Large intestine (tissue), 3 donors: Measurements from ENCODE around the gene CASP8. TPM values are rescaled to one million over a fixed set of nuclear protein-coding genes. Genes with fewer than 3 reads are reported as not detected.

Experiments used
- DNase-seq, 2 donors: peaks; one replicate each; pipeline versions ENCODE4 v3.0.0 to v3.0.0-alpha.2; 2013
- H3K27ac ChIP-seq: one replicate; pipeline ENCODE4 v1.5.1; 2013; ENCODE audit warnings: low read length
- H3K27me3 ChIP-seq: 2 replicates; pipeline ENCODE4 v1.6.1; 2013; ENCODE audit warnings: low read length; ENCODE audit not compliant: control insufficient read depth, insufficient read depth
- H3K36me3 ChIP-seq: 2 replicates; pipeline ENCODE4 v1.6.1; 2013; ENCODE audit warnings: low read length; ENCODE audit not compliant: control insufficient read depth, insufficient read depth
- H3K4me1 ChIP-seq: one replicate; pipeline ENCODE4 v1.6.1; 2013; ENCODE audit warnings: low read length; ENCODE audit not compliant: control insufficient read depth, insufficient read depth
- H3K4me3 ChIP-seq: one replicate; pipeline ENCODE4 v1.5.1; 2013; ENCODE audit warnings: low read length
- H3K9me3 ChIP-seq: one replicate; pipeline ENCODE4 v1.6.1; 2013; ENCODE audit warnings: mild to moderate bottlenecking, low read depth, low read length, moderate library complexity; ENCODE audit not compliant: control insufficient read depth
- WGBS: methylation state at CpG from one replicate; pipeline ENCODE4 v1.1.5; 2013; ENCODE audit warnings: low lambda C conversion rate; ENCODE audit not compliant: insufficient coverage; 5-methylcytosine and 5-hydroxymethylcytosine counted together
- polyA plus RNA-seq: library from polyadenylated mRNA; unstranded; fragments of 120-200 nt; gene quantifications from one replicate; pipeline ENCODE4 v1.2.1, GENCODE V29; 2013

CASP8 gene
- polyA plus RNA-seq, 1 donor: 40.2 TPM

DNA sequence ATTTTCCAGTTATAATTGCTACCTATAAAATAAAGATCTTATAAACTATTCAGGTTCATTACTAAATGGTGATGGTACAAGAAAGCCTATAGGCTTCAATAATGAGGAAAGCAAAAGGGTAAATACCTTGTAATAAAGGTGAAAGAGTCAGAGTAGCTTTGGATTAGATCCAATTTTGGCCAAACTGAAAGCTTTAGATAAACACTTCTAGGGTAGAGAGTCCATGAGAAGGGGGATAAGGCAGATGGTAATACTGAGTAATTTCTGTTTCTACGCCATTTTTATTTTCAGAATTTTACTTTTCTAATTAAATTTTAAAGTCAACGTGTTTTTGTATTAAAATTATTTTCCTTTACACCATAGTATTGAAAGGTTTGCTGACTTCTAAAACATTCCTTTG is 9.4 kb downstream of the CASP8 start:
- Histone ChIP-seq H3K4me3 (no peak overlapping the region), H3K27me3 (no peaks in the 10 kb centered on the region), H3K36me3 (peaks cover 72% of the 10 kb centered on the region), H3K27ac (no peak overlapping the region), H3K9me3 (no peaks in the 10 kb centered on the region), H3K4me1 (no peaks in the 10 kb centered on the region)
- 100% methylated on average over 1 of the region's 2 CpGs for WGBS
- DNase-seq: no peak

DNA sequence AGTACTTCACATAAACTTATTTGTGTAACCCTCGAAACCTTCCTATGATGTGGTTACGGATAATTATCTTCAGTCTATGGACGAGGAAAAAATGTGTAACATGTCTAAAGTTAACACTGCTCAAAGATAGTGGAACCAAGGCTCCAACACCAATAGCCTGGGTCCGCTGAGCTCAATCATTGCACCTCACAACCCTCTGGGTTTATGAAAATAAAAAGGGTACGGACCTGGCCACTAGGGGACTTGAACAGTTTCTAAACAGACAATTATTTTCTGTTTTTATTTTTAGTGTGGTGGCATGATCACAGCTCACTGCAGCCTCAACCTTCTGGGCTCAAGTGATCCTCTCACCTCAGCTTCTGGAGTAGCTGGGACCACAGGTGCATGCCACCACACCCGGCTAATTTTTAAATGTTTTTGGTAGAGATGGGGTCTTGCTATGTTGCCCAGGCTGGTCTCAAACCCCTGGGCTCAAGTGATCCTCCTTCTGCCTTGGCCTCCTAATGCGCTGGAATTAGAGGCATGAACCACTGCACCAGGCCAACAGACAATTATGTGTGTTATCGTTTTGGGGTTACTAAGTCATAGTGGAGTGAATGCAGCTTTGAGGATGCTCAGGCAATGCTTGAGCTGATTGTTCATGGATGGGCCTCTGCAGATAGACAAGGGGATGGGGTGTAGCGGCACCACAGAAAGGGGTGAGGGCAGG is 10.1 kb downstream of the CASP8 start:
- DNase-seq: no peak
- WGBS: 100% methylated on average over 1 of the region's 9 CpGs
- H3K4me3 ChIP-seq: no peak overlapping the region
- no peak overlapping the region for H3K27ac ChIP-seq
- no peaks in the 10 kb centered on the region for H3K27me3 ChIP-seq
- H3K36me3 ChIP-seq: peaks cover 78% of the 10 kb centered on the region
- H3K9me3 ChIP-seq: no peaks in the 10 kb centered on the region
- no peaks in the 10 kb centered on the region for H3K4me1 ChIP-seq

DNA sequence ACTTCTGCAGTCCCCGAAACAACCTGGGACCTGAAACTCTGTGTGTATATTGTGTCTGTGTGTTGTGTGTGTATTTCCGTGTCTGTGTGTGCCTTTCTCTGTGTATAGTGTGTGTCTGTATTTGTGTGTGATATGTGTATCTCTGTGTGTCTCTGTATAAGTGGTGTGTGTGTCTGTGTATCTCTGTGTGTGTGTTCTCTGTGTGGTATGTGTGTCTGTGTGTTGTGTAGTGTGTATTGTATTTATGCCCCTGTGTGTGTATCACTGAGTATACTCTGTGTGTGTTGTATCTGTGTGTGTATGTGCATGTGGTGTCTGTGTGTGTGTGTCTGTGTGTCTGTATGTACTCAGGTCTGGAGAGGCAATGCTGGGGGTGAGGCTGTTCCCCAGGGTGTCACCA is 11.6 kb downstream of the CASP8 start:
- WGBS: no CpG with 5 or more reads among the region's 2 CpGs
- Histone ChIP-seq H3K9me3 (no peaks in the 10 kb centered on the region), H3K27ac (no peak overlapping the region), H3K4me1 (no peaks in the 10 kb centered on the region), H3K4me3 (no peak overlapping the region), H3K36me3 (peaks cover 83% of the 10 kb centered on the region), H3K27me3 (no peaks in the 10 kb centered on the region)
- DNase-seq: no peak

DNA sequence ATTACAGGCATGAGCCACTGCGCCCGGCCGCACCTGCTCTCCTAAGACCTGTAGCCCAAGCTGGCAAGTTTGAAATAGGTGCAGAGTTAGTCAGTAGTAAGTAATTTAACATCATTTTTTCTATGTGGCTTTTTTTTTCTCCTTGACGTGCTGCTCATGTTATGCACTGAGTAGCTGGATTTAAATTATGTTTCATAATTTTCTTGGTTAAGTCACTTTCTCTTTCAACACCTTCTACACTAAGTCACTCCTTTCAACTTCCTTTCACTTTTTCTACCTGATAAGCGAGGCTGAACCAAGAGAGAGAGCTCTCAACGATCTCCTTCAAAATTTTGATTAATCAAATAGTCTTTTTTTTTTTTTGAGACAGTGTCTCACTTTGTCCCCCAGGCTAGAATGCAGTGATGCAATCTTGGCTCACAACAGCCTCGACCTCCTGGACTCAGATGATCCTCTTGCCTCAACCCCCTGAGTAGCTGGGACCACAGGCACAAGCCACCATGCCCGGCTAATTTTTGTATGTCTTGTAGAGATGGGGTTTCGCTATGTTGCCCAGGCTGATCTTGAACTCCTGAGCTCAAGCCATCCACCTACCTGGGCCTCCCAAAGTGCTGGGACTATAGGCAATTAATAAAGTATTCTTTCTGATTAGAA is 13.1 kb downstream of the CASP8 start:
- DNase-seq: no peak
- peaks cover 76% of the 10 kb centered on the region for H3K36me3 ChIP-seq
- 90% methylated on average over 3 of the region's 9 CpGs for WGBS

DNA sequence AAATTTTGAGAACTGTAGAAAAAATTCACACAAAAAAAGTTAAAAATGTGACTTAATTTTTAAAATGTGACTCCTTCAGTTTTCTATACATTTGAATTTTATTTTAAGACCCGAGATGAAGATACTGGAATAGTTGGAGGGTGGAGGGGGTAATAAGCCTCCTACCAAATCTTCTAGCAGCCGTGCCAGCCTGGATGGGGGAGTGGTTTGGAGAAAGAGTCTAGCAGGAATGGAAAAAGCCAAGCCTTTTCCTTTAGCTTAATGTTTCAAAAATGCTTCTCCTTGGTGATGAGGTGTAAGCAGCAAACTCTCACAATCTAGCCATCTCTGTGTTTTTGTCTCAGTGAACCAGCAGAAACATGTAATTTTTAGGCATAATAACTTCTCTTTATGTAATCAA is 14.7 kb downstream of the CASP8 start:
- H3K9me3 ChIP-seq: no peaks in the 10 kb centered on the region
- DNase-seq: no peak
- H3K4me3 ChIP-seq: no peak overlapping the region
- no peaks in the 10 kb centered on the region for H3K27me3 ChIP-seq
- WGBS: no CpG with 5 or more reads among the region's 2 CpGs
- no peaks in the 10 kb centered on the region for H3K4me1 ChIP-seq
- H3K36me3 ChIP-seq: peaks cover 76% of the 10 kb centered on the region
- no peak overlapping the region for H3K27ac ChIP-seq

More for the DNA sequence above, 13.1 kb downstream of the CASP8 start:
- Histone ChIP-seq H3K4me3 (no peak overlapping the region), H3K27me3 (no peaks in the 10 kb centered on the region), H3K9me3 (no peaks in the 10 kb centered on the region), H3K27ac (no peak overlapping the region), H3K4me1 (no peaks in the 10 kb centered on the region)

DNA sequence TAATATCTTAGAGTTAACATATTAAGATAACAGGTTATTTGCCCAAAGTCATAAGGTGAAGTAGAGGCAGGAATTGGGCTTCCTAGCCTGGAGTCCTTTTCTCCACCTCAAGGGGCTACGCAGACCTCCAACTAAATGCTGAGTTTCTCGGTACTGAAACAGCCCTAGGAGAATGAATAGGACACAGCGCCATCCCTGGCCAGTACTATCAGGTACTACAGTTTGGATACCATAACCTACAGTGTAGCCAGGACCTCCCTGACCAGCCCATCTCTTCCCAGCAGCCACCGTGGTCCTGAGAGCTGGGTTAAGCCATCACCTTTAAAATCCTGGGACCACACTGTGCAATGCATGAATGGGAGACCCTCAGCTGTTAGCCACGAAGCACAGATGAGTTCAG is 15.7 kb downstream of the CASP8 start:
- Histone ChIP-seq H3K27me3 (no peaks in the 10 kb centered on the region), H3K4me1 (no peaks in the 10 kb centered on the region), H3K4me3 (no peak overlapping the region), H3K36me3 (peaks cover 68% of the 10 kb centered on the region), H3K9me3 (no peaks in the 10 kb centered on the region), H3K27ac (no peak overlapping the region)
- no peak for DNase-seq
- no CpG with 5 or more reads among the region's 5 CpGs for WGBS

DNA sequence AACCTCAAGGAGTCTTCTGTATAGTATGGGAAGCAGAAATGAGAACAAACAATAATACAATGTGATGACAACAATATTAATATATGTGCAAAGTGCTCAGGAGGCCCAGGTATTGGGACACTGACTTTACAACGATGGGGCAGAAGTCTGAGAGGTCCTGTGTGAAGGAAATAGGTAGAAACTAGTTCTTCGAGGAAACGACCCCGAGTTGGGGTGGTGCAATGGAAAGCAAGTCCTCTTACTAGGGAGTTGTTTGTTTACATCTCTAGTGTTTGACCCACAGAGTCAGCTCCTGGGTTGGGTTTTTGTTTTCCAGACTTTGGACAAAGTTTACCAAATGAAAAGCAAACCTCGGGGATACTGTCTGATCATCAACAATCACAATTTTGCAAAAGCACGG is 16.2 kb downstream of the CASP8 start:
- no CpG with 5 or more reads among the region's 6 CpGs for WGBS
- H3K27me3 ChIP-seq: no peaks in the 10 kb centered on the region
- H3K4me3 ChIP-seq: no peak overlapping the region
- no peak overlapping the region for H3K27ac ChIP-seq
- no peaks in the 10 kb centered on the region for H3K9me3 ChIP-seq
- no peak for DNase-seq
- H3K4me1 ChIP-seq: no peaks in the 10 kb centered on the region
- H3K36me3 ChIP-seq: peaks cover 65% of the 10 kb centered on the region

DNA sequence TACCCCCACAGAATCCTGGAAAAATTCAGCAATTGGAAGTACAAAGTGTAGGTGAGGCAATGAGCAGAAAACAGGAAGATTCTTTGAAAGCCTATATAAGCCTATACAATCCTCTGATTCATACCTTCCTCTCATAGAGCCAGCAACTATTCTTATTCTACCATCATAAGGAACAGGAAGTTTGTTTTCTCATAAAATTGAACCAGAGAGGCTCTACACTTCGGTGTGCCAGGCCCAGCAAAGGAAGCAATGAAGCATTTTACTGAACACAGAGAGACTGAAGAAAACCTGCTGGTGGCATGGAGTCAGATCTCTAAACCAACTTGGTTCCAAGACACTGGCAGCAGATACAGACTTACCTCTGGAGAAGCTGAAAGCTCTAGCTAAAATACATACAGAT is 18.7 kb downstream of the CASP8 start:
- Histone ChIP-seq H3K27ac (no peak overlapping the region), H3K27me3 (no peaks in the 10 kb centered on the region), H3K9me3 (no peaks in the 10 kb centered on the region), H3K4me1 (no peaks in the 10 kb centered on the region), H3K4me3 (no peak overlapping the region), H3K36me3 (peaks cover 41% of the 10 kb centered on the region)
- no CpG with 5 or more reads among the region's 1 CpG for WGBS
- no peak for DNase-seq

DNA sequence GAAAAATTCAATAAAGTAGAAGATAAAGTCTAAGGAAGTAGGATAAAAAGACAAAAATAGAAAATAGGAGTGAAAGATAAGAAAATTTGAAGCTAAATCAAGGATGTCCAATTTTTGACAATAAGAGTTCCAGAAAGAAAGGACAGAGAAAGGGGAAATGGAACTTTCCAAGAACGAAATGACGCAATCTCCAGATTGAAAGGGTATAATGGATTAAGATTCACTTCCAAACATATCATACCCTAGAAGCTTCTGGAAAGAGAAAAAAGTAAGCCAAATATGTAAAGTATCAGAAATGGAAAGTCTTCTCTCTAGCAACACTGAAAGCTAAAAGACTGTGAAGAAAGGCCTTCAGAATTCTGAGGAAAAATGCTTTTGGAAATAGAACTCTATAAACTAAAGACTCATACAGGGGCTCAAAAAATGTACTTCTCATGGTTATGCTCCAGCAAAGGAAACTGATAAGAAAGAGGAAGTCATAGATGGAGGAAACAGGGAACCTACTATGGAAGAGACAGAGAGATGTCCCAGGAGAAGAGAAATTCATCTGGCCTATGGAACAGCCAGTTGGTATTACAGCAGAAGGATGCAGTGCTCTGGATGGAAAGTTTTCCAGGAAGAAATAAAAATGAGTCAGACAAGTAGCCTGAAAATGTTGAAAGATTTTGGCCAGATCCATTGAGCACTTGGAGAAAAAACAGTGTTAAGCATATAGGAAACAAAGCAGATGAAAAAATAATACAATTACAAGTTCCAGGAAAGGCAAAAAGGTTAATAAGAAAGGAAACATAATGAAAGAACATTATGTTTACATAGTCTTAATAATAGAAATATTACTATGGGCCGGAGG is 20.1 kb downstream of the CASP8 start:
- Histone ChIP-seq H3K27me3 (no peaks in the 10 kb centered on the region), H3K36me3 (peaks cover 39% of the 10 kb centered on the region), H3K4me3 (no peak overlapping the region), H3K9me3 (no peaks in the 10 kb centered on the region), H3K27ac (no peak overlapping the region), H3K4me1 (no peaks in the 10 kb centered on the region)
- no peak for DNase-seq
- 92% methylated on average over 2 of the region's 3 CpGs for WGBS

DNA sequence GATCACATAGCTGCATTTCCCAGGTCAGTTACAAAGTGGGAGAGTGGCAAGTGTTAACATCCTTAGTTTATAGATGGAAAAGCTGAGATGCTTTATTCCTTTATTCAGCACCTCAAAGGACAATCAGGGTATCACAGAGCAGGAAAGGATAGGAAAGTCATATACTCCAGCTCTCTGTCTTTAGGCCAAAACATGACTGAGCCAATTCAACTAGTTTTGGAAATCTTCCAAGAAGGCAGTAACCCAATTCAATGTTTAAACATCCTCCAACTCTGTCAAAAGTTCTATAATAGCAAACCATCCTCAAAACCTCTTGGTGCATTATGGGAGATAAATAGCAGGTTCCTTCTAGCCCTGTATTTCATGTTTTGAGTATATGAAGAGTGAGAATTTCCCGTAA is 25.2 kb downstream of the CASP8 start:
- Histone ChIP-seq H3K27ac (no peak overlapping the region), H3K9me3 (no peaks in the 10 kb centered on the region)

More for the DNA sequence above, 25.2 kb downstream of the CASP8 start:
- DNase-seq: no peak
- WGBS: 86% methylated on average over 1 of the region's 1 CpG
- no peaks in the 10 kb centered on the region for H3K27me3 ChIP-seq
- H3K4me1 ChIP-seq: no peaks in the 10 kb centered on the region
- H3K36me3 ChIP-seq: peaks cover 45% of the 10 kb centered on the region
- H3K4me3 ChIP-seq: no peak overlapping the region
